ENCODE data around the gene RASEF. TPM values are rescaled to one million over a fixed set of nuclear protein-coding genes. Genes with fewer than 3 reads are reported as not detected.

The RASEF gene
- total RNA-seq, 3 donors from 2014 or later, result 17.2 to 40.7 (median 37.6) TPM

DNA sequence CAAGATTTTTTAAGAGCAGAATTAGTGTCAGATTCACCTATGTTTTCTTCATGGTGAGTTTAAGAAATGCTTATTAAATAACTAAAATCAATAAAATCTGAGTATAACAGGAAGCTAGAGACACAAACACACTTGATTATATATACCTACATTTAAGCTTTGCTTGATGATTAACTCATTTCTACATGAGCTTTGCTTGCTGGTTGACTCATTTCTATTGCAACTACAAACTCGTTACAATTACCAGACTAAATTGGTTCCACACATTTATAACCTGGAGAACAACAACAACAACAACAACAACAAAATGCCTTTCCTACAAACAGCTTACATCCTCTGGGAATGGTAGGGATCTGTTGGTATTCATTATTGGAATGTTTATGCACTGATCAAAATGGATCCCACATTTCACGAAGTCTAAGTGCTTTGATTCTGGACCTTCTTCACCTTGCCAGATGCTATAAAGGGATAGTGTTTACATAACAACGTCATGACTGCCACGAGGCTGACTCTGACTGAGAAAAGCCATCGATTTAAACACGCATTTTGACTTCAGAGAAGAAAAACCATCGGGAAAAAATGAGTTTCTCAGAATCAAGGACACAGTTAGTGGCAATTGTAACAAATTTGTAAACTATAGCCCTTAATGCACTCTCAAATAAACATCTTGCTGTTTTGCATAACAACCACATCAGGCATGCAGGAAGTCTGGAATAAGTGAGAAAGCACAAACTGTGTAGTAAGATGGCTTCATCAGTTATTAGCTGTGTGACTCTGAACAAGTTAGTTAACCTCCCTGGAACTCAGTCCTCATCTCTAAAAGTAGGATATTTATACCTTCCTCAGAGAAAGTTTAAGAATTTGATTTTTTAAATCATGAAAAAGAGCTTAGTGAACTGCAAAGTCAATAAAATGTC is 49.8 kb downstream of the RASEF start:
- ATAC-seq (peak; percentile 80), DNase-seq (peak in 1 of 3 donors; percentile 34)
- Histone ChIP-seq H3K9me3 (no peaks in the 10 kb centered on the region), H3K4me1 (ENCODE audit: low read depth) (peaks cover 9% of the 10 kb centered on the region), H3K36me3 (ENCODE audit: low read depth) (no peaks in the 10 kb centered on the region), H3K4me3 (no peak overlapping the region)
- no peak for TF ChIP-seq CTCF (IDR thresholded peaks at IDR 0.05)
- intact Hi-C loops (cut with DNase I, micrococcal nuclease), result no loop called here

DNA sequence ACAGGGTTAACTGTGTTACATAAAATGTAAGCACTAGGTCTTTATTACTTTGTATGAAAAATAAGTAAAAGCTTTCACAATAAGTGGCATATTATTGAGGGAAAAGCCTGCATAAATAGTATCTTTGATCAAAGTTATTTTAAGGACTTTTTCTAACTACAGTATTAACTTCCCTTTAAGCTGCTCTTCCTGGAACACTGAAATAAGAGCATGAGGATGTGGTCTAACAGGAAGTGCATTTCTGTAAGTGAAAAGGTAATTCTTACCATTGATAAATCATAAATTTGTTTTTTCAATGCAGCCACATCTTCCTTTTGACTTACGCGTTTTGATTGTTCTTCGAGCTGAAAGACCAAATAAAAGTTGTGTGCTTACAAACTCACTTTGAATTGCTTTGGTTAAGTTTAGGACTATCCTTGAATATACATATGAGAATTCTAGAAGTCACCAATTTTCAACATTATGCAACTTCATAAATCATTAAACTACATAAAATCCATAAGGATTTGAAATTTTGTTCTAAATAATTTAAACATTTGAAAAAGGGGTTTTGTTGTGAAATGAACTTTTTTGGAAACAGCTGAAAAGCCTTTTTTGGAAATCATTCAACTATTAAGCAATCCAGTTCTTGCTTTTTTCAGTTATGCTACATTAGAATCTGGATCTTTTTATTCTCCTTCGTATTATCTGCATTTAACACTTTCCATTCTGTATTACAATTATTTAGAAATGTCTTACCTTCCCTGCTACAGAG is 50.6 kb downstream of the RASEF start:
- TF ChIP-seq CTCF (IDR thresholded peaks at IDR 0.05), result no peak
- no peak overlapping the region for H3K4me3 ChIP-seq
- intact Hi-C loops (cut with DNase I, micrococcal nuclease), result no loop called here
- H3K9me3 ChIP-seq, result no peaks in the 10 kb centered on the region
- no peaks in the 10 kb centered on the region for H3K36me3 ChIP-seq (ENCODE audit: low read depth)
- peaks cover 9% of the 10 kb centered on the region for H3K4me1 ChIP-seq (ENCODE audit: low read depth)
- ATAC-seq, result no peak
- no peak for DNase-seq

DNA sequence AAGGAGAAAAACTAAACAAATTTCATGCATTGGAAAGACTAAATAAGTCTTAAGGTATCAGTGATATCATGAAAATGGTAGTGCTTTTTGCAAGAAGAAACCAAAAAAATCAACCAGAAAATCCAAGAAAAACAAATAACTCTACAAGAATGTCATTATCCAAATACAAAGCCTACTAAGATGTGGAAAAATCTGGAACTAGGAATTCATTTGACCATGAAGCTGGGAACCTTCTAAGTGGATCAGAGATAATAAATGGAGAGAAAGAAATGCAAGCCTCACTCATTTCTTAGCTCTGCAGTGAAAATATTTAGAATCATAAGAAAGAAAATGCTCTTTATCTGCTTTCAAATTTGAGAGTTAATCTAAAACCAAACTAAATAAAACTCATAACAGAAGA is 51.3 kb downstream of the RASEF start:
- no peaks in the 10 kb centered on the region for H3K9me3 ChIP-seq
- intact Hi-C loops (cut with DNase I, micrococcal nuclease), result no loop called here
- ATAC-seq (no peak), DNase-seq (no peak)
- H3K36me3 ChIP-seq (ENCODE audit: low read depth), result no peaks in the 10 kb centered on the region
- H3K4me1 ChIP-seq (ENCODE audit: low read depth), result peaks cover 9% of the 10 kb centered on the region
- no peak overlapping the region for H3K4me3 ChIP-seq
- TF ChIP-seq CTCF (IDR thresholded peaks at IDR 0.05), result no peak

- no peak for DNase-seq
- Histone ChIP-seq H3K9me3 (no peaks in the 10 kb centered on the region), H3K4me1 (ENCODE audit: low read depth) (no peaks in the 10 kb centered on the region), H3K4me3 (no peak overlapping the region), H3K36me3 (ENCODE audit: low read depth) (no peaks in the 10 kb centered on the region)
- intact Hi-C loops (cut with DNase I, micrococcal nuclease), result no loop called here
- TF ChIP-seq CTCF (IDR thresholded peaks at IDR 0.05), result no peak
- ATAC-seq, result no peak
These were observed 55.2 kb downstream of the RASEF start for GRCh38 chr9:83007521-83008300.

- intact Hi-C loops (cut with DNase I, micrococcal nuclease), result no loop called here
- no peak for TF ChIP-seq CTCF (IDR thresholded peaks at IDR 0.05)
- no peak for ATAC-seq
These were observed 56.6 kb downstream of the RASEF start for GRCh38 chr9:83006378-83006777.

More at GRCh38 chr9:83006378-83006777, 56.6 kb downstream of the RASEF start:
- no peak for DNase-seq
- H3K4me1 ChIP-seq (ENCODE audit: low read depth), result no peaks in the 10 kb centered on the region
- H3K9me3 ChIP-seq, result no peaks in the 10 kb centered on the region
- no peak overlapping the region for H3K4me3 ChIP-seq
- no peaks in the 10 kb centered on the region for H3K36me3 ChIP-seq (ENCODE audit: low read depth)

All from mucosa of descending colon (tissue), 3 donors.